Activated CD4-positive, alpha-beta T cell treated with anti-CD3 and anti-CD28 coated beads, Interleukin-10, Interleukin-2, amounts not matched to agents 100 ng/mL and 50 ng/mL, durations not matched to agents 16 hours and 8 hours (primary cell): ENCODE data around the gene SLC22A23.

Experiments used
- DNase-seq: peaks from one replicate; pipeline ENCODE4 v3.0.0-alpha.2; 2020

SLC22A23 gene

DNA sequence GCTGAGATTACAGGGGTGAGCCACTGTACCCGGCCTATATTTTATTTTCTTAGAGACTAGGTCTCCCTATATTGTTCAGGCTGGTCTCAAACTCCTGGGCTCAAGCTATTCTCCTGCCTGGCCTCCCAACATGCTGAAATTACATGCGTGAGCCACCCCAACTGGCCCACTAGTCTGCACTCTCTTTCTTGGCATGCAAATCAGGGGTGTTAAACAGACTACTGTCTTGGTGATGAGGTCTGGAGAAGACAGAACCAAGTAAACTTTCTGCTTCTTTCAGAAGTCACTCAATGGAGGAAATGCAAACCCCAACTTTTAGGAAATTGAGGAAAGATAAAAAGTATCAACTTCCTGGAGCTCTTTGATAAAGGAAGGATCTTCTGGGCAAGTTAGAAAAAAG lies 221.4 kb downstream of the SLC22A23 start:
- no peak for DNase-seq

DNA sequence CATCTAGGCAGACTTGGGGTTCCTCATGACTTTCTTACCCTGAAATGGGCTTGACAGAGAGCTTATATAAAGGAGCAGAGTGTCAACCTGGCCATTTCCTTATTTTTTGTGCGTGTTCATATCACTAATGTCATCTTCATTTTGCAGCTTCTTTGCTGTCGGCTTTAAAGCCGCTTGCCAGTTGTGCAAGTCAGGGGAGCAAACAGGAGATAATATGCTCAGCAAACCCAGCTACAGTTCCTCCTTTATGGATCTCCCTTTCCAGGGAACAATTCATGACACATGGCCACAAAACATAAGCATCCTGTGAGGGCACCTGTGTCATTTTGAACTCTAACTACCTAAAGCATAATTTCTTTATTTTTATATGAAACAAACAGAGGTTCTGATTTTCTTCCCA lies 222.9 kb downstream of the SLC22A23 start:
- no peak for DNase-seq

DNA sequence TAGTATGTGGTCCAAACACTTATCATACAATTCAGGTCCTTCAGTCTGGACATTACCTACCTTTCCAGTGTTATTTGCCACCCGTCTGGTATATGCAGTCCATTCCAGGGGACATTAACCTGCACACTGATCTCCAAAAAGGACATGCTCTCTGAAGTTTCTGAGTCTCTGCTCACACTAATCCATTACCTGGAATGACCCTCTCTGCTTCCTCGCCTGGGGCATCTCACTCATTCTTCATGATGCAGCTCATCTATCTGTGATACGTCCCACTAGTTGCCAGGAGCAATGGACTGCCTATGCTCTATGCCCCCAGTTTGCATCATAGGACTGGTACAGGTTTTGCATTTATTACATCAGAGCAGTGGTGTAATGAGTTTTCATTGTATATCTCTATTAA lies 223.5 kb downstream of the SLC22A23 start:
- no peak for DNase-seq

DNA sequence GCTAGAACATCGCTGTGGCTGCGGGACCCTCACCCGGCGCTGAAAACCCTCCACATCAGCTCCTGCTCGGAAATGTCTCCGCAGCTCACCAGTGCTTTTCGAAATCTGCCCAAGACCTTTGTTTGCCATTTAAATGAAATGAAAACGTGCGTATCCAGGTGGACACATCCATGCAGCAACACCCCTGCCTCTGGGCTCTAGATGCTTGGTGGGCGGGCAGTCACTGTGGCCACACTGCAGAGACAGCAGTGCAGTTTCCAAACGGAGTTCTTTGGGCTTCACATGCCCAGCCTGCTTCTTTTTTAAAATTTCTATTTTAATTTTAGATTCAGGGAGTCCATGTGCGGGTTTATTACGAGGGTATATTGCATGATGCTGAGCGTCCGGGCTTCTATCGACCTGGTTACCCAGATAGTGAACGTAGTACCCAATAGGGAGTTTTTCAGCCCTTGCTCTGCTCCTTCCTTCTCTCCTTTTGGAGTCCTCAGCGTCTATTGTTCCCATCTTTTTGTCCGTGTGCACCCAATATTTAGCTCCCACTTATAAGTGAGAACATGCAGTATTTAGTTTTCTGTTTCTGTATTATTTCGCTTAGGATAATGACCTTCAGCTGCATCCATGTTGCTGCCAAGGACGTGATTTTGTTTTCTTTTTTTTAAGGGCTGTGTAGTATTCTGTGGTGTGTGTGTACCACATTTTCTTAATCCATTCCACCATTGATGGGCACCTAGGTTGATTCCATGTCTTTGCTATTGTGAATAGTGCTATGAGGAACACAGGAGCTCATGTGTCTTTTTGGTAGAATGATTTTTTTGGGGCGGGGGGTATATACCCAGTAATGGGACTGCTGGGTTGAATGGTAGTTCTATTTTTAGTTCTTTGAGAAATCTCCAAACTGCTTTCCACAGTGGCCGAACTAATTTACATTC lies 224.6 kb downstream of the SLC22A23 start:
- no peak for DNase-seq

DNA sequence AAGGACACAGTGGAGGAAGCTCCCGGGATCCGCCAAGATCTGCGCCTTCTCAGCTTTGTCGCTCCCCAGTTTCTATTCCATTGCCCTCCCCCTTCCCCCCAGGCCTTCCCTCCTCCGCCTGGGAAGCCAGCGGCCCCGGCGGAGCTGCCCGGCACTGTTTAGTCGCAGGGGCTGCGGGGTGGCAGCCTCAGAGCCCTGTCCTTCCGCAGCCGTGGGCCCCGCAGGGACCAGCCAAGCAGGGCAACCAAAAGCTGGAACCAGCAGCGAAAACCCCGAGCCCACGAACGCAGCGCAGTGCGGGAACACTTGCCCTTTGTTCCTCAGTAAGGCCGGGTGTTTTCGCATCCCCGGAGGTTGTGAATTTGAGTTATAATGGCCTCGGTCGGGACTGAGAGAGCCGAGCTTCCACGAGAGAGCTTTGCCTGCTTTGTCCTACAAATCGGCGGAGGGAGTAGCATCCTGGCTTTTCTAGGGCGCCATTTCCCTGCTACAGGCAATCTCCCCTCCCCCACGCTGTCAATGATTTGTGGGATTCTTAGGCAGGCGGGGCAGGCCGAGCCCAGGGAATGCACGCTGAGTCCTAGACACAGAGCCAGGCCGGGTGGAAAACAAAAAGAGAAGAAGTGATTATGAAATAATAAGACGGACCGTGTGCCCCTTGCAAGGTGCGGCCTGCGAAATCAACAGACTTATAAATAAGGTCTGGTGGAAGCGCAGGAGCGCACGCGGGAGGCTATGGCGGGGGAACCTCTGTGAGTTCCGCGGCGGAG lies 225.4 kb downstream of the SLC22A23 start:
- no peak for DNase-seq

DNA sequence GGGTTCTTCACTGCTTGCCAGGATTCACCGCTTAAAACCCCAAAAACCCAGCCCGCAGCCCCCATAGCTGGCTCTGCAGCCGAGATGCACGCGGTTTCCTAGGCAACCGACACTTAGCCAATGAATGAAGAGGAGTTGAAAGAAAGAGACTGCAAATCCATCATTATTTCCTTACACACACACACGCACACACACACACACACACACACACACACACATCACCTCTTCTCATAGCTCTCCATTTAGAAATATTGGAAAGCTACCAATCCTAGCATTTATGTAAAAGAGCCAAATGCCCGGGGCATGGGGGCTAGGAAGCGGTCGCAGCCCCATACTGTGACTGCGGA lies 226.0 kb downstream of the SLC22A23 start:
- DNase-seq = no peak

DNA sequence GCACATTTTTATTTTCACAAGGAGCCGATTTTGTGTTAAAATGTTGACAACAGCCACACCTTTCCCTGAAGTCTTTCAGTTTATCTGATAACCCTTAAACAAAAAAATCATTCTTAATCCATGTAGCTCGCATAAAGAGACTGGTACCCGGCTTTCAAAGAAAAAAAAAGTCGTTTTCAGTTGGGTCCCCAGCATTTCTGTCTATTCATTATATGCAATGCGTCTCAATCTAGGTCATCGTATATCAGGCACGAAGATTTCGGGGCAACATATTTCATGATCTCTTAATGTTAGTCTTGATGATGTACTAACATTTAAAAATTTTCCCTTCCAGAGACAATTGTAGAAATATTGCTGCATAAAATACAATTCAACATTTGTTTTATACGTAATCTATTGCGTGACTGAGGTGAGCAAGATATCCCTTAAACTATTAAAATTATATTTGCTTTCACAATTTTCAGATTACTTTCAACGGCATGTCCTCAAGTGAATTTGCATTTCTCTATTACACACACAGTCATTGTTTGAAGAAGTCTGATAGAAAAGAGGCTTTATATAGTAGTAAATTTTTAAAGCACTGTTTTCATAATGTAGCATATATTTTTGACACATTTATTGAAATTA lies 226.5 kb downstream of the SLC22A23 start:
- no peak for DNase-seq

DNA sequence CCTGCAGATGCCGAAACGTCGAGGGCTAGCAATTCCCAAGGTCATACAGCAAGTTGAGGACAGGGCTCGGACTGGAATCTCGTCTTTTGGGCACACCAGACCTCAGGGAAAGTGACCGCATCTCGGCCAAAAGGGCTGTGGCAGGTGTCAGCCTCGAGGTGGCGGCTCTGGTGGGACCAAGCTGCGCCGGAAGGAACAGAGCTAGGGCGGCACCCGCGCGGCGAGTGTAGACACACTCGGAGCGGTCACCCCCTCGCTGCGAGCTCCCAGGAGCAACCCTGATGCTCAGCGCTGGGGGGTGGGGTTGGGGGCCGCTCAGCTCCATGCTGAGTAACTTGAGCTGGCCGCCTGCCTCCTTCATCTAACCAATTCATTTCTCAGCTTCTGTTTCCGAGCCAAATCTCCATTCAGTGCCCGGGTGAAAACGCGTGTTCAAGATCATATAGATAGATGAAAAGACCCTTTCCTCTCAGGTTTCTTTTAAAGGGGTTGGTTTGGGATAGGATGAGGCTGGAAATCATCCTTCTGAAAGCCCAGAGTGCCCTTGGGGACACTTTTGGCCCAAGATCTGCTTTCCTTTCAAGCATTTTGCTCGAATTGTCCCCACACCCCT lies 227.2 kb downstream of the SLC22A23 start:
- no peak for DNase-seq

DNA sequence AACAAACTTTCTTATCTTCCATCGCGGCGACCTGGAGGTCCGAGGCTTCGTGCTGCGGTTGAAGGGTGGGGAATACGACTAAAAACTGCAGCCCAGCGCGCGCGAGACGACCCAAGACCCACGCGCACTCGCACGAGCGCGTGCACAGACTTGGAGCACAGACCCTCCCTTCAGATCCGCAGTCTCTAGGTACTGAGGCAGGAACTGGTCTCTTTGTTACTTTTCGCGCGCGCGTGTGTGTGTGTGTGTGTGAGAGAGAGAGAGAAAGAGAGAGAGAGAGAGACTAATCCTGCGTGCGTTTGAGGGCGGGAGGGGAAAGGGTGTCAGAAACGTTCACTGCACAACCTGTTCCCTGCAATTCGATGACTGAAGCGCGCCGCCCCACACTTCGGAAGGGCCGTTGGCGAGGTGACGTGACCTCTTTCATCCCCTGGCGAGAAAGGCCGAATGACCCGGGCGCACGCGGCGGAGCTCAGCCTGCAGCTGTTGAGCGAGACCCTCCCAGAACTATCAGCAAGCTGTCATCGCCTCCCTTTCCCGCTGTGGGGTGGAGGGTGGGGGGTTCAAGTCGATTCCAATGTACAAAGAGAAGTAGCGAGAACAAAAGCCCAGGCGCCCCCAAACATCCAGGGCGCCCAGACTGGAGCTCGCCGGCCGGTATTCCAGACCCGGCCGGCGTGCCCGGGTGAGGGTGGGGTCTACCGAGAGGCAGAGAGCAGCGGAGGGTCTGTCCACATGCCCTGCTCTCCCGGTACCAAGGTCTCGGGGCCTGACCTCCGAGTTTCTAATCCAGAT lies 227.9 kb downstream of the SLC22A23 start:
- no peak for DNase-seq

DNA sequence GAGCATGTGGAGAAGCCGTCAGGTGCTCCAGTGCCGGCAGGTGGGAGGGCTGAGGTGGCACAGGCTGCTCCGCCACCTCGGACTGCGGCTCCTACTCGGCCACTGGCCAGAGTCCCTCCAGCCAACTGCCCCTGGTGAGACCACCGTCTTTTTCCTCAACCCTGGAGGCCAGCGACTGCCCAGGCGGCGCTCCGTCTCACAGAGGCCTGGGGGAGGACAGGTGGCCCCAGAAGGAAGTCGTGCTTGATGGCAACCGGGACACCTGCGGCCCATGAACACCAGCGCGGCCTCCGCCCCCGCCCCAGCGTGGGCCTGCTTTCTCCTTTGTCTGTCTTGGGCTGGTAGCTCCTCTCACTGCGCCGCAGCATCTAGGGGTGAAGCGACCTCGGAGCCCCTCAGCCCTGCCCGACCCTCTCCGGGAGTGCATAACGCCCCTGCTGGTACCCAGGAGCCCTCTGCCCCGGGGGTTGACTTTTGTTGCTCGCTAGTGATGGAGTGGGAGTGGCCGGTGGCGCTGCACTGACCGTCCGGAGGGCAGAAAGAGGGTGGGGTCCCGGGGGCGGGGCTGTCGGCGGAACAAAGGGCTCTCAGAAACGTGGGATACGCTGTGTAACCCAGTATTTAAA lies 228.7 kb downstream of the SLC22A23 start:
- no peak for DNase-seq

DNA sequence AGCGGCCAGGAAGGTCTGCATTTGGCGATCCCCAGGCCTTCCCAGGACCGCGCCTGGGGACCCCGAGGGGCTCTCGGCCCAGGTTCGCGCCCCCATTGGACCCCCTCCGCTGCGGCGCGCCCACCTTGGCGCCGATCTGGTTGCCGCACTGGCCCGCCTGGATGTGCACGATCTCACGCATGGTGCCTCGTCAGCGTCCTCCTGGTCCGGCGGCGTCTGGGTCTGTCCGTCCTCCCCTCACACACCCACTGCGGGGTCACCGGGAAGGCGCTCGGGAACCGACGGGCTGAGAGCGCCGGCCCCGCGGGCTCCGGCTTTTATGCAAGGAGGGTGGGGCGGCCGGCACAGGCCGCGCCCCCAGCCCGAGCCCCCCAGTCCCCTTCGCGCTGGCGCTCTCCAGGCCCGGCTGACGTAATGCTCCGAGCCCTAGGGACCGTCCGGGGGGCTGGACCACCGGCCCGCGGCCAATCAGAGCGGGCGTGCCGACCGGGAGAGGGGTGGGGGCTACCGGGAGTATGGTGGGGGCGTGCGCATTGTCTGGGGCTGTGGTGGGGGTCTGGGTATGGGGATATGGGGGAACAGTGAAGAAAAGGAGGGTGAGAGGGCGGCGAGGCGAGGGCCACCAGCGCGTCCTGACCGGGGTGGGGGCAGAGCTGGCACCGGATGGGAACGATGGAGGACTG lies 229.3 kb downstream of the SLC22A23 start, which contains the start of gene TUBB2B:
TUBB2B (minus strand) TSS at position 291 of the 683 bp plus-strand sequence; CDS start at position 181, 110 bp downstream.
- DNase-seq = no peak

DNA sequence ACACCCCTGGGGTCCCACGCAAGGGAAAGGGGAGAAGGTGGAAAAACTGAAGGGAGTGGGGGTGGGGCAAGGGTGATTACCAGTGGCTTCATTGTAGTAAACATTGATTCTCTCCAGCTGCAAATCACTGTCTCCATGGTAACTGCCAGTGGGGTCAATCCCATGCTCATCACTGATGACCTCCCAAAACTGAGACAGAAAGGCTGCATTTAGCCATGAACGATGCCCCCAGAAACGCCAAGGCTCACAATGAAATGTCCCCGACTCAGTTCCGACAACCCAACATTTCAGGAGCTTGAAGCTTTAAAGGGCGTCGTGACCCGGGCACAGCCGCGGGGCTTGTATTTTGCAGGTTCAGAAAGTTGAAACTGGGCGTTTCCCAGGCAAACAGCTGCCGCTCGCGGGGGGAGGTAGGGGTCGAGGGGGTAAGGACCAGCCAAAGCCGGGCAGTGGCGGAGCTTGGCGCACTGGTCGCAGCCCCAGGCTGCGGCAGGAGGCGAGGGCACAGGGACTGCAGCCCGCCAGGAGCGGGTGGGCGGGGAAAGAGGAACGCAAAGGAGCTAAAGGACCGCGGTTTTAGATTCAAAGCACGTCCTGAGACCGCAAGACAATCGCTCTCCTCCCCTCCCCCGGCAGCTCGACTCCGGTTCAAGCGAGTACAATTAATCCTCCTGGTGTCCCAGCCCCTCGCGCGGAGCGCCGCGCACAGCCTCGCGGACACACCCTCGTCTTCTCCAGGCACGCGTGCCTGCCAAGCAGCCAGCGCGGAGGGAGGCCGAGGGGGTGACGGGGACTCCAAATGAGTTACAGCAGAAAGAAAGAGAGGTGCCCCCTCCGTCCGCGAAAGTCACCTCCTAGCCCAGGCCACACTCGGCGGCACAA lies 230.1 kb downstream of the SLC22A23 start:
- no peak for DNase-seq

DNA sequence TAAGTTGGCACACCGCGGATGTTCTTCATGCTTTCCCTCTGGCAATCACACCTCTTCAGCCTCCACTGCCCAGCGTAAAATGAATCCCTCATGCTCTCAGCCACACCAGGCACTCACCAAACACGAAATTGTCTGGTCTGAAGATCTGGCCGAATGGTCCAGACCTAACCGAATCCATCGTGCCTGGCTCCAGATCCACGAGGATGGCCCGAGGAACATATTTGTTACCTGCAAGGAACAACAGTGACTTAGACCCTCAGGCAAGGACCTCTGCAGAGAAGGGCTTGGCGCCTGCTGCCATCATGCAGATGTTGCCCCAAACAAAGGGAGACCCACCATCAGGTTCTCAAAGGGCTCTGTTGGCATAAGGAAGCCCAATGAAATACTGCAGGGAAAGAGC lies 230.8 kb downstream of the SLC22A23 start:
- DNase-seq = no peak

DNA sequence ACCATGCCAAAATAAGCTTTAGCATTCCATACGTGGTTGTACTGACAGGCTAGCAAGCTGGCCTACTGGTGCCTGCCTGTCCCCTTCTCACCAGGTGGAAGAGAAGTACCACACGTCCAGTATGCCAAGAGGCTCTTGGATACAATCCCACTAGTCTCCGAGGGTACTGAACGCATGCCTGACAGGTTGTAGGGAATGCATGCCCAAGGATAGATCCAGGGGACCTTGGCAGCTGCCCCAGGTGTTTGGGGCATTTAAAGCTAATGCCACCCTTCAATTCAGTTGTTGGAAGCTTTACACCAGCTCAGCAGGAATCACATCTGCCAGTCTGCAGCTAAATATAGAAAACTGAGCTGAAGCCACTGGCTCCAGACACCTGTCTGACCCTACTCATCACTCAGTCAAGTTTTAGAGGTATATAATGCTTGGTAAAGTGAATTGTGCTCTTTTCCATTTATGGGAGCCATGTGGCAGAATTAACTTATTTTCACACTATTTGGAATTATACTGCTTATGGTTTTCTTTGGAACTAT lies 234.3 kb downstream of the SLC22A23 start:
- no peak for DNase-seq

DNA sequence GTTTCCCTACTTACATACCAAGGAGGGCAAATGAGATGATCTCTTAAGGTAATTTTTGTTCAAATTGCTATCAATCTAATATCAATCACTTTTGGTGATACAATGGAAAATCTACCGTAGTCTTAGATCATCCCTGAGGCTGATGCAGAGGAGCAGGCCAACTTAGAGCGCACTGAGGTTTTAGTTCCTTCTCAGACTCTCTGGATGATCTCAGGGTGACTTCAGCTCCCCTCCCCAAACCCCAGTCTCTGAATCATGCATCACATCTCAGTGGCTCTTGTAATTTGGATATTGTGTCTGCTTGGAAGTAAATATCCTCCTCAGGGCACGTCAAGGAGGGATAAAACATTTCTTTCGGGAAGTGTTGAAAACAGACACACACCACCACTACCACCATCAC lies 235.3 kb downstream of the SLC22A23 start:
- DNase-seq = no peak

DNA sequence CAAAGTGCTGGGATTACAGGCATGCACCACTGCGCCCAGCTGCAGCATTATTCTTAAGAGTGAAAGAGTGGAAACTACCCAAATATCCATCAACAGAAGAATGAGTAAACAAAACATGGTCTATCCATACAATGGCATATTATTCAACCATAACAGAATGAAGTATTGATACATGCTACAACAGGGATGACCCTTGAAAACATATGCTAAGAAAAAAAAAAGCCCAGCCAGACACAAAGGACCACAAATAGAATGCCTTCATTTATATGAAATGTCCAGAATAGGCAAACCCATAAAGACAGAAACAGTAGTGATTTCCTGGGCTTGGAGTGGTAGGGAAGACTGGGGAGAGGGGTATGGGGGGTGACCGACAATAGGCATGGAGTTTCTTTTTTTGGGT lies 236.5 kb downstream of the SLC22A23 start:
- no peak for DNase-seq
